Astrocyte (in vitro differentiated cells and primary cell): ENCODE results near the gene DNMT3B. TPM values are rescaled to one million over a fixed set of nuclear protein-coding genes. Genes with fewer than 3 reads are reported as not detected.

ENCODE experiments used
- DNase-seq: peaks from one replicate; pipeline ENCODE4 v3.0.0-alpha.2; 2010; ENCODE audit warnings: low read depth
- FAIRE-seq: peaks from 2 replicates; lab custom pipeline; 2011; peaks lifted over from hg19 to GRCh38; lab: Jason Lieb, UNC
- H2AFZ ChIP-seq: 2 replicates; pipeline ENCODE4 v1.6.0; 2012; ENCODE audit warnings: low read depth, low read length, inconsistent platforms
- H3K27ac ChIP-seq: 2 replicates; pipeline ENCODE4 v1.5.1; 2011; ENCODE audit warnings: low read depth, low read length, inconsistent platforms
- H3K27me3 ChIP-seq: 2 replicates; pipeline ENCODE4 v1.6.0; 2011; ENCODE audit warnings: low read length, inconsistent platforms; ENCODE audit not compliant: insufficient read depth
- H3K36me3 ChIP-seq: 2 replicates; pipeline ENCODE4 v1.5.1; 2011; ENCODE audit warnings: low read length, inconsistent platforms; ENCODE audit not compliant: insufficient read depth
- H3K4me1 ChIP-seq: 2 replicates; pipeline ENCODE4 v1.5.1; 2011; ENCODE audit warnings: low read length, inconsistent platforms; ENCODE audit not compliant: insufficient read depth
- H3K4me2 ChIP-seq: 2 replicates; pipeline ENCODE4 v1.6.0; 2012; ENCODE audit warnings: low read length, inconsistent platforms
- H3K4me3 ChIP-seq: 2 replicates; pipeline ENCODE4 v1.5.1; 2011; ENCODE audit warnings: low read depth, mild to moderate bottlenecking, low read length, inconsistent platforms; ENCODE audit not compliant: insufficient read depth
- H3K79me2 ChIP-seq: 2 replicates; pipeline ENCODE4 v1.6.0; 2012; ENCODE audit warnings: mild to moderate bottlenecking, low read length, inconsistent platforms; ENCODE audit not compliant: insufficient read depth
- H3K9ac ChIP-seq: 2 replicates; pipeline ENCODE4 v1.6.0; 2012; ENCODE audit warnings: mild to moderate bottlenecking, low read length, inconsistent platforms
- H3K9me3 ChIP-seq: 2 replicates; pipeline ENCODE4 v1.5.1; 2012; ENCODE audit warnings: low read depth, mild to moderate bottlenecking, low read length, inconsistent platforms; ENCODE audit not compliant: insufficient read depth
- H4K20me1 ChIP-seq: 2 replicates; pipeline ENCODE4 v1.6.0; 2012; ENCODE audit warnings: low read length, inconsistent platforms; ENCODE audit not compliant: insufficient read depth
- H3K27ac Mint-ChIP-seq: one replicate; pipeline ENCODE4 v1.8.0; 2021; ENCODE audit warnings: mild to moderate bottlenecking, mixed read lengths; ENCODE audit not compliant: unreplicated experiment
- H3K27me3 Mint-ChIP-seq: one replicate; pipeline ENCODE4 v1.8.0; 2021; ENCODE audit warnings: low read depth, mixed read lengths; ENCODE audit not compliant: unreplicated experiment
- H3K36me3 Mint-ChIP-seq: one replicate; pipeline ENCODE4 v1.8.0; 2021; ENCODE audit warnings: low read depth, mixed read lengths; ENCODE audit not compliant: unreplicated experiment
- H3K4me1 Mint-ChIP-seq: one replicate; pipeline ENCODE4 v1.8.0; 2021; ENCODE audit warnings: low read depth, mixed read lengths; ENCODE audit not compliant: unreplicated experiment
- H3K4me3 Mint-ChIP-seq: one replicate; pipeline ENCODE4 v1.8.0; 2021; ENCODE audit warnings: mild to moderate bottlenecking, moderate library complexity, mixed read lengths; ENCODE audit not compliant: unreplicated experiment
- H3K9me3 Mint-ChIP-seq: one replicate; pipeline ENCODE4 v1.8.0; 2021; ENCODE audit warnings: mild to moderate bottlenecking, mixed read lengths; ENCODE audit not compliant: unreplicated experiment
- EZH2 ChIP-seq: IDR thresholded peaks from 2 replicates; pipeline ENCODE4 v1.6.1; 2012; ENCODE audit warnings: mild to moderate bottlenecking, low read length, inconsistent platforms; ENCODE audit not compliant: insufficient read depth
- total RNA-seq: library from RNA; stranded (reverse); gene quantifications from 2 replicates; pipeline ENCODE4 v1.2.1, GENCODE V29; 2021
- TF ChIP-seq, protein P1 (sequence below): IDR thresholded peaks from 2 replicates; pipeline ENCODE4 v1.5.1; 2011; ENCODE audit warnings: low read depth, mild to moderate bottlenecking, inconsistent platforms, low read length, moderate library complexity; ENCODE audit not compliant: insufficient read depth

DNMT3B gene
- total RNA-seq, 1 donor from 2014 or later = 5.0 TPM

DNA sequence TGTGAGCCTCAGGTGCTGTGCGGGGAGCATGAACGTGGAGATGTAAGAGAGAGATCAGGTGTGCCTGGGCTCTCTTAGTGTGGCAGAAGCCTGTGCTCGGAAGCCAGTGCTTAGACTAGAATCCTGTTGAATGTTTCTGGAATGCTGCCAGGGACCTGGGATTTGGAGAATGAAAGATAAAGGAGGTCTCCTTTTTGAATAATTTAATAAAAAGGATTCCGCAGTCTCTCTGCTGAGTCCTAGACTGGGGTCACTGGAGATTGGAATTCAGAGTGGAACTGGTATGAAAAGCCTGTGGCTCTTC is 77.7 kb downstream of the DNMT3B start:
- no peak overlapping the region for H3K27ac Mint-ChIP-seq
- FAIRE-seq = no peak

DNA sequence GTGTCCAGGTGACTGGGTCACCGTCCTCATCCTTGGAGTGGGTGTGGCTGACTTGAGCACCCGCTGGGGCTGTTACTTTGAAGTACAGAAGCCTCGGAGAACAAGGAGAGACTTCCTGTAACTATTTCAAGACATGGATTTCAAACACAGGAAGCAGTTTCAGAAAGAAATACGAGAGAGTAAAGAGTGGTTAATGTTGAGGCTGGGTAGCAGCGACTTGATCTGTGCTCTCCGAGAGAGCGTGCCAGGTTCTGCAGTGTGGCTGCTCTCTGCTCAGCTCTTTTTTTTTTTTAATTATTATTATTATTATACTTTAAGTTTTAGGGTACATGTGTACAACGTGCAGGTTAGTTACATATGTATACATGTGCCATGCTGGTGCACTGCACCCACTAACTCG is 79.0 kb downstream of the DNMT3B start:
- Mint-ChIP-seq H3K27ac (no peak overlapping the region), H3K27me3 (no peaks in the 10 kb centered on the region), H3K9me3 (no peaks in the 10 kb centered on the region), H3K4me1 (peaks cover 7% of the 10 kb centered on the region), H3K36me3 (peaks cover 14% of the 10 kb centered on the region), H3K4me3 (no peak overlapping the region)
- DNase-seq = no peak
- H3K9me3 ChIP-seq = no peaks in the 10 kb centered on the region
- no peak overlapping the region for H3K4me2 ChIP-seq
- H3K36me3 ChIP-seq = peaks cover 54% of the 10 kb centered on the region
- peaks cover 92% of the 10 kb centered on the region for H3K79me2 ChIP-seq
- H3K27ac ChIP-seq = no peak overlapping the region
- no peak for TF ChIP-seq EZH2
- TF ChIP-seq, protein P1, sequence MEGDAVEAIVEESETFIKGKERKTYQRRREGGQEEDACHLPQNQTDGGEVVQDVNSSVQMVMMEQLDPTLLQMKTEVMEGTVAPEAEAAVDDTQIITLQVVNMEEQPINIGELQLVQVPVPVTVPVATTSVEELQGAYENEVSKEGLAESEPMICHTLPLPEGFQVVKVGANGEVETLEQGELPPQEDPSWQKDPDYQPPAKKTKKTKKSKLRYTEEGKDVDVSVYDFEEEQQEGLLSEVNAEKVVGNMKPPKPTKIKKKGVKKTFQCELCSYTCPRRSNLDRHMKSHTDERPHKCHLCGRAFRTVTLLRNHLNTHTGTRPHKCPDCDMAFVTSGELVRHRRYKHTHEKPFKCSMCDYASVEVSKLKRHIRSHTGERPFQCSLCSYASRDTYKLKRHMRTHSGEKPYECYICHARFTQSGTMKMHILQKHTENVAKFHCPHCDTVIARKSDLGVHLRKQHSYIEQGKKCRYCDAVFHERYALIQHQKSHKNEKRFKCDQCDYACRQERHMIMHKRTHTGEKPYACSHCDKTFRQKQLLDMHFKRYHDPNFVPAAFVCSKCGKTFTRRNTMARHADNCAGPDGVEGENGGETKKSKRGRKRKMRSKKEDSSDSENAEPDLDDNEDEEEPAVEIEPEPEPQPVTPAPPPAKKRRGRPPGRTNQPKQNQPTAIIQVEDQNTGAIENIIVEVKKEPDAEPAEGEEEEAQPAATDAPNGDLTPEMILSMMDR = no peak
- H3K4me1 ChIP-seq = no peaks in the 10 kb centered on the region
- FAIRE-seq = no peak
- H4K20me1 ChIP-seq = peaks cover 91% of the 10 kb centered on the region
- no peaks in the 10 kb centered on the region for H3K27me3 ChIP-seq
- no peak overlapping the region for H3K9ac ChIP-seq
- no peak overlapping the region for H2AFZ ChIP-seq
- no peak overlapping the region for H3K4me3 ChIP-seq

More for the DNA sequence above, 77.7 kb downstream of the DNMT3B start:
- TF ChIP-seq, protein P1 = no peak
- H3K4me1 ChIP-seq = no peaks in the 10 kb centered on the region
- peaks cover 14% of the 10 kb centered on the region for H3K36me3 Mint-ChIP-seq
- H3K4me3 Mint-ChIP-seq = no peak overlapping the region
- no peak overlapping the region for H3K4me2 ChIP-seq
- H3K27me3 Mint-ChIP-seq = no peaks in the 10 kb centered on the region
- no peak overlapping the region for H2AFZ ChIP-seq
- no peak for DNase-seq
- no peak overlapping the region for H3K27ac ChIP-seq
- H3K36me3 ChIP-seq = peaks cover 52% of the 10 kb centered on the region
- peaks cover 4% of the 10 kb centered on the region for H3K4me1 Mint-ChIP-seq
- no peaks in the 10 kb centered on the region for H3K9me3 Mint-ChIP-seq
- H3K27me3 ChIP-seq = no peaks in the 10 kb centered on the region
- no peak overlapping the region for H3K4me3 ChIP-seq
- no peak overlapping the region for H3K9ac ChIP-seq
- no peaks in the 10 kb centered on the region for H3K9me3 ChIP-seq
- peaks cover 90% of the 10 kb centered on the region for H3K79me2 ChIP-seq
- H4K20me1 ChIP-seq = peaks cover 89% of the 10 kb centered on the region

DNA sequence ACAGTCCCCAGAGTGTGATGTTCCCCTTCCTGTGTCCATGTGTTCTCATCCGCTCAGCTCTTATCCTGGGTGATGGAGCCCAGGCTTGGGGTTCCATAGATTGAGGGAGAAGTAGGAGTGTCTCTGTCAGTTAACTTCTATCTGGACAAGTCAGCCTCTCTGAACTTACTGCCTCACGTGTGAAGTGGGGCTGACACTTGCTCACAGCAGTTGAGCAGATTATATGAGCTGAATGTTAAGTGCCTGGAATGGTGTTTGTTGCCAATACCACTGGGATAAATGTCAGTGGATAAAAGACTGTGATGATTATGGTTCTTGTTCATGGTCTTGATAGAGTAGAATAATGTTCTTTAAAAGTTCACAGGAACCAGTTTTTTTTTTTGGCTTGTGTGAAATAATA is 79.4 kb downstream of the DNMT3B start:
- Histone ChIP-seq H2AFZ (no peak overlapping the region), H3K4me2 (no peak overlapping the region), H3K36me3 (peaks cover 57% of the 10 kb centered on the region), H3K9me3 (no peaks in the 10 kb centered on the region), H4K20me1 (peaks cover 91% of the 10 kb centered on the region), H3K79me2 (peaks cover 92% of the 10 kb centered on the region), H3K4me1 (no peaks in the 10 kb centered on the region), H3K4me3 (no peak overlapping the region), H3K27me3 (no peaks in the 10 kb centered on the region), H3K9ac (no peak overlapping the region), H3K27ac (no peak overlapping the region)
- Mint-ChIP-seq H3K27ac (no peak overlapping the region), H3K9me3 (no peaks in the 10 kb centered on the region), H3K4me1 (peaks cover 7% of the 10 kb centered on the region), H3K36me3 (peaks cover 18% of the 10 kb centered on the region), H3K4me3 (no peak overlapping the region), H3K27me3 (no peaks in the 10 kb centered on the region)
- FAIRE-seq = no peak
- TF ChIP-seq, protein P1 = no peak
- no peak for TF ChIP-seq EZH2
- no peak for DNase-seq
